HG03060 (cell line): ENCODE data around the gene XCL1.

Experiments used
- ATAC-seq: cut with Tn5 transposase; IDR thresholded peaks from one replicate; pipeline ENCODE4 v1.9.1; 2021; ENCODE audit warnings: low read depth, moderate number of reproducible peaks; ENCODE audit not compliant: unreplicated experiment

XCL1 gene

GRCh38 chr1:168601051-168601450, 24.6 kb downstream of the XCL1 start:
- ATAC-seq: no peak

- ATAC-seq: no peak
These were observed 27.2 kb downstream of the XCL1 start for GRCh38 chr1:168603501-168604110.

GRCh38 chr1:168605443-168605842, 29.0 kb downstream of the XCL1 start:
- ATAC-seq: no peak

GRCh38 chr1:168606096-168606495, 29.7 kb downstream of the XCL1 start:
- ATAC-seq: no peak

GRCh38 chr1:168607872-168608428, 31.5 kb downstream of the XCL1 start:
- no peak for ATAC-seq

- no peak for ATAC-seq
These were observed 32.7 kb downstream of the XCL1 start for GRCh38 chr1:168608796-168609715.

- no peak for ATAC-seq
These were observed 33.5 kb downstream of the XCL1 start for GRCh38 chr1:168609741-168610510.

- no peak for ATAC-seq
These were observed 36.6 kb downstream of the XCL1 start for GRCh38 chr1:168613038-168613451.

GRCh38 chr1:168613691-168614231, 37.4 kb downstream of the XCL1 start:
- ATAC-seq: no peak

GRCh38 chr1:168614235-168614634, 37.8 kb downstream of the XCL1 start:
- ATAC-seq: no peak

- no peak for ATAC-seq
These were observed 39.6 kb downstream of the XCL1 start for GRCh38 chr1:168615965-168616364.

- no peak for ATAC-seq
These were observed 41.8 kb downstream of the XCL1 start for GRCh38 chr1:168617974-168618750.

GRCh38 chr1:168618886-168619285, 42.5 kb downstream of the XCL1 start:
- ATAC-seq: no peak

- ATAC-seq: no peak
These were observed 45.0 kb downstream of the XCL1 start for GRCh38 chr1:168621356-168621755.

GRCh38 chr1:168623003-168623828, 46.8 kb downstream of the XCL1 start:
- ATAC-seq: no peak

- ATAC-seq: no peak
These were observed 47.4 kb downstream of the XCL1 start for GRCh38 chr1:168623831-168624230.

GRCh38 chr1:168626326-168626725, 49.9 kb downstream of the XCL1 start:
- no peak for ATAC-seq

GRCh38 chr1:168627370-168627769, 51.0 kb downstream of the XCL1 start:
- ATAC-seq: no peak

GRCh38 chr1:168628807-168629206, 52.4 kb downstream of the XCL1 start:
- no peak for ATAC-seq
